DMS153 treated with DMSO at 0.1 percent for 48 hours (cell line): ENCODE results near the gene ABHD18.
"Not testable (repeated sequence)": the region's sequence is repeated elsewhere in the genome, so short reads cannot be mapped to it uniquely, and the experiment has no call there.

Experiments
- DNase-seq: peaks from one replicate; lab custom pipeline; 2025; ENCODE audit not compliant: unreplicated experiment; lab: John Stamatoyannopoulos, UW

Gene ABHD18

DNA sequence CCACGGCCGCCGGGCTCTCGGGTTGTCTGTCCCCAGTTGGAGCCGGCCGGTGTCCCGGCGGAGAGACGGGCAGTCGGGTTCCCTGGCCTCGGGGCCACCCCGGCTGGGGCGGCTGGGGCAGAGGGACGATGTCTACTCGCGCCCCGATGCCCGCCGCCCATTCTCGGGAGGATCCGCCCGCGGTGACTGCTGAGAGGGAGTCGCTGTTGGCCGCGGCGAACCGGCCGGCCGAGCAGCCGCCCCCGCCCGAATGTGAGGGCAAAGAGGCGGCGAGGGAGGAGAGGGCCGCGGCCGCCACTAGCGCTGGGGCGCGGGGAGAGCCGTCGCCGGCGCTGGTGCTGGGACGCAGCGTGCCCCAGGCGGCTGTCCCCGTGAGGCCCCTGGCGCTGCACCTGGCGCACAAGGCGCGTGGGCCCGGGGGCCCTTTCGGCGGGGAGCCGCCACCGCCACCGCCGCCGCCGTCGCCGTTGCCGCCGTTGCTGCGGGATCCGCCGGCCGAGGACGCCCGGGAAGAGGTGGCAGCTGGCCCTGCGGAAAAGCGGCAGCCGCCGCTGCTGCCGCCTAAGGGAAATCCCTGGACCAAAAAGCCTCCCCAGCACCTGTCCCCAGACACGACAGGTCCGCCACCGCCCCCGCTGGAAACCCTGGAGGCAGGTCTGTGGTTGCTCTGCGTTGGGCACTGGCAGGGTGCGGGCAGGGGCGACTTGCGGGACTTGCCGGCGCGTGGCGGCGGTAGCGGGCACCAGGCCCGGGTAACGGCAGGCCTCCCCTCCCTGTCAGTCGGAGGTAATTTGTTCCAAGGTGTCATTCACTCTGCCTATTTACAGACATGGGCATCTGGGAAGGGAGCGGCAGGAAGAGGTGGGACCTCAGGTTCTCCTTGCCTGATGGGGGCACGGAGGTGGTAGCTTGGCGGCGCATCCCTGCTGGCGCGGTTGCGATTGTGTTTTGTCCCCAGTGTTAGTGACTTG lies 96.6 kb downstream of the ABHD18 start:
- DNase-seq: peak; percentile 61

DNA sequence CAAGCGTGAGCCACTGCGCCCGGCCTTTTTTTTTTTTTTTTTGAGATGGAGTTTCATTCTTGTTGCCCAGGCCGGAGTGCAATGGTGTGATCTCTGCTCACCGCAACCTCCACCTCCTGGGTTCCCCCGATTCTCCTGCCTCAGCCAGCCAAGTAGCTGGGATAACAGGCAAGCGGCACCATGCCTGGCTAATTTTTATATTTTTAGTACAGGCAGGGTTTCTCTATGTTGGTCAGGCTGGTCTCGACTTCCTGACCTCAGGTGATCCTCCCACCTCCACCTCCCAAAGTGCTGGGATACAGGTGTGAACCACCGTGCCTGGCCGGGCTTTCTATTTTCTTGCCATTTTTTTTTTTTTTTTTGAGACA lies 101.2 kb downstream of the ABHD18 start:
- DNase-seq: not testable (repeated sequence)

DNA sequence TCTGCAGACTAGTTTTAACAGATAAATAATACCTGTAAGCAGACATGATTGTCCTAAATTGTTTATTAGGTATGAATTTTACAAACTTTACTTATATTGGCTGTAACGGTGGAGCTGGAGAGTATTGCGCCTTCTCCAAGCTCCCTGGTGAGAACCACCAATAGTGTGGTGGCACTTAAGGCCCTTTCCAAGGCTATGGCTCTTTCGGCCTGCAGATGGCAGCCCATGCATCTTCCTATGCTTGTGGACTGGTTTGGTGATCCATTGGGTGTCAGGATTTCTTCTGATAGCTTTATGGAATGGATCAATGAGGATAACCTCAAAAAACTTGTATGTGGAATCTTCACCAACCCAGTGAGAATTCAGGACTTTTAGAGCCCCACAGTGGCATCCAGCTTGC lies 103.7 kb downstream of the ABHD18 start:
- no peak for DNase-seq

DNA sequence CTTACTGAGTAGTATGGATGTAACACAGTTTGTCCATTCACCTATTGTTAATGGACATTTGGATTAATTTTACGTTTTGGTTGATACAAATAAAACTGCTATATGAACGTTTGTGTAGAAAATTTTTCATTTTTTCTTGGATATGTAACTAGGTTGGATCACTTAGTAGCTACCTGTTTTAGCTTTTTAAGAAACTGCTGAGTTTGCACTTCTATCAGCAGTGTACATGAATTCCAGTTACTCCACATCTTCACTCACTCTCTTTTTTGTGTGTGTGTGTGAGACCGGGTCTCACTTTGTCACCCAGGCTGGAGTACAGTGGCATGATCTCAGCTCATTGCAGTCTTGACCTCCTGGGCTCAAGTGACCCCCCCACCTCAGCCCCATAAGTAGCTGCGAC lies 111.3 kb downstream of the ABHD18 start:
- DNase-seq: no peak
